ENCODE data around the gene ARHGAP32.
A peak's percentile ranks its signal among the peaks of the same experiment; 100 is the strongest.

ARHGAP32 gene

DNA sequence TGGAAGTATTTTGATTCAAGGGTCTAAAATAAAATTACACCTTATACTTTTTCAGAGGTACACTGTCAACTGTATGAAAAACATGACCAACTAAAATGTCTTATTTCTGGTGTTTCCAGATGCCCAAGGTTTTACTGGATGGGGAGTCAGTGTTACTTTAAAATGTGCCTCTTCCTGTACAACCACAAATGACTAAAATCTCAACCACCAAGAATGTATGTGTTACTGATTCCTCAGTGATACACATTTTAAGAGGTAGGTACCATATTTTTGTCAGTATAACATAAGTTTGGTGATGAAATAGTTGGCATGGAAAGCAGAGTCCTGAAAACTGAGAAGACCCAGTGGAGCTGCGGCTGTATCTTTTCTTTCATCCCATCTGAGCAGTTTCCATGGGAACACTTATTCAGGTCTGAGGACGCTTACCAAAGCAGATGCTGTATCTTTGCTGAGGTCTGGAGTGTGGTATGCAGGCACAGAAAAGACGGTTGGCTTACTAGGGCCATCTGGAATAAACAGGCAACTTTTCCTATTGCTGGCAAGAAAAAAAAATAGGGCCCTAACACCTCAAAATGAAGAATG lies 228.3 kb downstream of the ARHGAP32 start:
- ChIA-PET CTCF (interaction anchor here (3.8 kb wide), 1 partner anchor 79 kb away, joined by 21 read pairs; no protein-coding TSS in a partner anchor), POLR2A (no interaction called here)
- no peak for DNase-seq (ENCODE audit: extremely low spot score)
- TF ChIP-seq, protein P1, sequence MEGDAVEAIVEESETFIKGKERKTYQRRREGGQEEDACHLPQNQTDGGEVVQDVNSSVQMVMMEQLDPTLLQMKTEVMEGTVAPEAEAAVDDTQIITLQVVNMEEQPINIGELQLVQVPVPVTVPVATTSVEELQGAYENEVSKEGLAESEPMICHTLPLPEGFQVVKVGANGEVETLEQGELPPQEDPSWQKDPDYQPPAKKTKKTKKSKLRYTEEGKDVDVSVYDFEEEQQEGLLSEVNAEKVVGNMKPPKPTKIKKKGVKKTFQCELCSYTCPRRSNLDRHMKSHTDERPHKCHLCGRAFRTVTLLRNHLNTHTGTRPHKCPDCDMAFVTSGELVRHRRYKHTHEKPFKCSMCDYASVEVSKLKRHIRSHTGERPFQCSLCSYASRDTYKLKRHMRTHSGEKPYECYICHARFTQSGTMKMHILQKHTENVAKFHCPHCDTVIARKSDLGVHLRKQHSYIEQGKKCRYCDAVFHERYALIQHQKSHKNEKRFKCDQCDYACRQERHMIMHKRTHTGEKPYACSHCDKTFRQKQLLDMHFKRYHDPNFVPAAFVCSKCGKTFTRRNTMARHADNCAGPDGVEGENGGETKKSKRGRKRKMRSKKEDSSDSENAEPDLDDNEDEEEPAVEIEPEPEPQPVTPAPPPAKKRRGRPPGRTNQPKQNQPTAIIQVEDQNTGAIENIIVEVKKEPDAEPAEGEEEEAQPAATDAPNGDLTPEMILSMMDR (IDR thresholded peaks at IDR 0.05; ENCODE audit: control extremely low read depth, extremely low read depth, low read depth, missing control alignments) = no peak

DNA sequence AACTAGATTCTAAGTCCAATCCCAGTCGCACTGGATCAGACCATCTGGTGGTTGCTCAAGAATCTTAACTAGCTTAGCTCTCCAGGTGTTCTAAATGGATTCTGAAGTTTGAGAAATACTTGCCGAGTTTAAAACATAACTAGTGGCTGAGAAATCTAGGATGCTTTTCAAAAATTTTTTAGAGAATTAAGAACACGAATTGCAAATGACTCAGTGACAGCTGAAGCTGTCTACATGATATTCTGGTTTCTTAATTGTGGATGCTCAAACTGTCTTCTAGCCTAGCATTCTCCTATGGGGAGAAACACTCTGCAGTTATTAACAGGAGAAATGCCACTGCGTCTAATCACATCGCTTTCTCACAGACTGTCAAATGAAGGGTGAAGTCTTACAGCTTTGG lies 229.2 kb downstream of the ARHGAP32 start:
- TF ChIP-seq, protein P1 (IDR thresholded peaks at IDR 0.05; ENCODE audit: control extremely low read depth, extremely low read depth, low read depth, missing control alignments) = no peak
- no peak for DNase-seq (ENCODE audit: extremely low spot score)
- CTCF ChIA-PET = interaction anchor here (1.2 to 3.8 kb wide), 2 partner anchors 9 to 78 kb away, joined by 3 to 21 read pairs; no protein-coding TSS in a partner anchor
- POLR2A ChIA-PET = no interaction called here

DNA sequence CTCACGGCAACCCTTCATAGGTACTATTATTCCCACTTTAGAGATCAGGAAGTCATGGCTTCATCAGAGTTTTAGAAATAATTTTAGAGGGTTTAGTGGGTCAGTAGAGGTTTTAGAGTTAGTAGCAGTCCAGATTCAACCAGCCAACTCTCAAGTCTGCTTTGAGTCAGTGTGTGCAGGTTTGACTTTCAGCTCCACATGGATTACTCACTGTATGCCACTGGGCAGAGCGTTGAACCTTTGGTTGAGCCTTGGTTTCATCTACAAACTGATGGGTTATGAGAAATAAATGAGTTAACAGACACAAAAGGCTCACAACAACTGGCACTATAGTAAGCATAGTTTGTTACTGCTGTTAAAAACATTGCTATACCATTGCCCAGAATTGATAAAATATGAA lies 230.5 kb downstream of the ARHGAP32 start:
- CTCF ChIA-PET = interaction anchor here (1.0 to 3.8 kb wide), 2 partner anchors 12 to 77 kb away, joined by 4 to 21 read pairs; no protein-coding TSS in a partner anchor
- DNase-seq (ENCODE audit: extremely low spot score) = no peak
- POLR2A ChIA-PET = no interaction called here
- TF ChIP-seq, protein P1 (IDR thresholded peaks at IDR 0.05; ENCODE audit: control extremely low read depth, extremely low read depth, low read depth, missing control alignments) = no peak

DNA sequence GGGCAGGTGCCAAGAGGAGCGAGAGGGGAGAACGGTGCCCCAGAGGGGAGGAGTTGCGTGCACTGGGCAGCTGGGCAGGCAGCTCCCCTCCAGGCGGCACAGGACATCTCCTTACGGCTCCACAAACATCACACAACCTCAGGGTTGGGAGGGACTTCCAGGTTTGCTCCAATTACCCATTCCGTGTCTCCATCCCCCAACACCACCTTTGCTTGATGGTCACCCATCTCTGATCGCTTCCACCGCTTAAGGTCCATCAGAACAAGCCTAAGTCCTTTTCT lies 235.0 kb downstream of the ARHGAP32 start:
- ChIA-PET POLR2A (no interaction called here), CTCF (interaction anchor here (0.7 to 8.0 kb wide), 24 partner anchors 9 to 927 kb away, joined by 3 to 198 read pairs (median 6); partner anchors contain the start of gene KCNJ5)
- TF ChIP-seq, protein P1 (IDR thresholded peaks at IDR 0.05; ENCODE audit: control extremely low read depth, extremely low read depth, low read depth, missing control alignments) = no peak
- DNase-seq (ENCODE audit: extremely low spot score) = no peak

DNA sequence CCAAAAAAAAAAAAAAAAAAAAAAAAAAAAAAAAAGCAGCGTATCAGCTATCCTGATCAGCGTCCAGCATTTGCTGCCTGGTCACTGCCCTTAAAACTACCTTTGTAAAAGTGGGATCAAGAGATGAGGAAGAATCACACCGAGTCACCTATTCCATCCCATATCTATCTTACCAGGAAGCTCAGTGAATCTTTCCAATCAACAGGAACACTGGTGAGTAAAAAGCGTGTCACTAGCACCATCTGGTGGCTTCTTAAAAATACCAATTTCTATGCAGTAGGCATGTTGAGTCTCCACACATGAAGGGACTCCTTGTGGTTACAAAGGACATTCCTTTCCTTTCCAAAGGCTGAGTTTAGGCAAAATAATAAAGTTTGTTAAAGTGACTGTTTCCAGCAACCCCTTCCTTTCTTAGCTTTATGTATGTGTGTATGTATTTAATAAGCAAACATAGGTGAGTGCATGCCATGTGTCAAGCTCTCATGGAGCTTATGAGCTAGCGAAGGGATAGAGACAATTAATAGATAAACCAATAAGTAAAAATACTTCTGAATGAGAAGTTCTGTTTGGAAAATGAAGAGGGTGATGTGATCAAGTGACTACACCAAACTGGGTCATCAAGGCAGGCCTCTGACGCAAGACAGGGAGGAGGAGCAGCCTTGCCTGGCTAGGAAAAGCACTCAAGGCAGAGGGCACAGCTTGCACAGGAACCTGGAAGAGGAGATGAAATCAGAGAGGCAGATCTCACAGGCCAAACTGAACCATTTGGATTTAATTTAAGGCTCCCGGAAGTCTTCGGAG lies 235.5 kb downstream of the ARHGAP32 start:
- POLR2A ChIA-PET = no interaction called here
- peak; percentile 59 for DNase-seq (ENCODE audit: extremely low spot score)
- CTCF ChIA-PET = interaction anchor here (0.5 to 8.0 kb wide), 36 partner anchors 9 to 938 kb away, joined by 3 to 198 read pairs (median 4); partner anchors contain the start of gene KCNJ5
- TF ChIP-seq, protein P1 (IDR thresholded peaks at IDR 0.05; ENCODE audit: control extremely low read depth, extremely low read depth, low read depth, missing control alignments) = peak; percentile 39

DNA sequence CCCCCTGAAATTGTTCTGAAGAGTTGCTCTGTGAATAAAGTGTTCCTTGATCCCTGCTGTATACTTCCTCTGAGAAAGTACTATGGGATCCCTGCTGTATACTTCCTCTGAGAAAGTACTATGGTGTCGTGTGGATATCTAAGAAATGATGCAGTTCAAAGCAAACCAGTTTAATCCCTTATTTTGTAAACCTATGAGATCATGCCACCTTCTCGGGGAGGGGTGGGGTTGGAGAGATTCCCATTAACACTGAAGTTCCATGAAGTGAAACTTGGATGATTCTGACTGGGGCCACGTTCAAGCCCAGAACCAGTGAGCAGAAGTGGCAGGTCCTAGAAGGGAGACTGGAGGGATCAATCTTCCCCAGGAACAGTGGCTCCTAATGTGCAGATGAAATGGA lies 236.5 kb downstream of the ARHGAP32 start:
- DNase-seq (ENCODE audit: extremely low spot score) = no peak
- TF ChIP-seq, protein P1 (IDR thresholded peaks at IDR 0.05; ENCODE audit: control extremely low read depth, extremely low read depth, low read depth, missing control alignments) = no peak
- ChIA-PET CTCF (interaction anchor here (1.1 to 8.0 kb wide), 18 partner anchors 8 to 926 kb away, joined by 3 to 198 read pairs (median 8); partner anchors contain the start of gene KCNJ5), POLR2A (no interaction called here)
